Measurements from ENCODE around the gene DNAJB9.
"Not testable (repeated sequence)": the region's sequence is repeated elsewhere in the genome, so short reads cannot be mapped to it uniquely, and the experiment has no call there.

The DNAJB9 gene

DNA sequence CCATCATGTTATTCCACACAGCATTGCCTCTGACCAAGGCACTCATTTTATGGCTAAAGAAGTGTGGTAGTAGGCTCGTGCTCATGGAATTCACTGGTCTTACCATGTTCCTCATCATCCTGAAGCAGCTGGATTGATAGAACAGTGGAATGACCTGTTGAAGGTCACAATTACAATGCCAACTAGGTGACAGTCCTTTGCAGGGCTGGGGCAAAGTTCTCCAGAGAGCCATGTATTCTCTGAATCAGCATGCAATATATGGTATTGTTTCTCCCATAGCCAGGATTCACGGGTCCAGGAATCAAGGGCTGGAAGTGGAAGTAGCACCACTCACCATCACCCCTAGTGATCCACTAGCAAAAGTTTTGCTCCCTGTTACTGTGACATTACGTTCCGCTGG, 31.0 kb upstream of the DNAJB9 start:
- not testable (repeated sequence) for H3K4me1 Mint-ChIP-seq; DNase-seq (ENCODE audit: low spot score in 2 of 2); H3K27ac Mint-ChIP-seq (ENCODE audit: low read depth); H3K4me3 Mint-ChIP-seq; H3K9me3 Mint-ChIP-seq; ATAC-seq (replicated peaks; ENCODE audit: extremely low read depth, poor library complexity, severe bottlenecking); H3K36me3 Mint-ChIP-seq (ENCODE audit: insufficient read depth)
- H3K27me3 Mint-ChIP-seq, result peaks cover 47% of the 10 kb centered on the region

- Mint-ChIP-seq H3K27me3 (peaks cover 26% of the 10 kb centered on the region), H3K9me3 (no peaks in the 10 kb centered on the region), H3K27ac (ENCODE audit: low read depth) (no peak overlapping the region), H3K36me3 (ENCODE audit: insufficient read depth) (no peaks in the 10 kb centered on the region), H3K4me1 (no peaks in the 10 kb centered on the region), H3K4me3 (no peak overlapping the region)
- DNase-seq (ENCODE audit: low spot score in 2 of 2) (no peak), ATAC-seq (replicated peaks; ENCODE audit: extremely low read depth, poor library complexity, severe bottlenecking) (no peak)
Observed at GRCh38 chr7:108541478-108541877, 28.2 kb upstream of the DNAJB9 start.

- H3K27me3 Mint-ChIP-seq; ATAC-seq (replicated peaks; ENCODE audit: extremely low read depth, poor library complexity, severe bottlenecking): not testable (repeated sequence)
Observed at GRCh38 chr7:108548141-108548896, 21.4 kb upstream of the DNAJB9 start.

GRCh38 chr7:108556665-108557064, 13.0 kb upstream of the DNAJB9 start:
- DNase-seq (ENCODE audit: low spot score in 2 of 2); H3K27ac Mint-ChIP-seq (ENCODE audit: low read depth); ATAC-seq (replicated peaks; ENCODE audit: extremely low read depth, poor library complexity, severe bottlenecking); H3K9me3 Mint-ChIP-seq; H3K4me1 Mint-ChIP-seq; H3K27me3 Mint-ChIP-seq; H3K36me3 Mint-ChIP-seq (ENCODE audit: insufficient read depth); H3K4me3 Mint-ChIP-seq: not testable (repeated sequence)

More at GRCh38 chr7:108548141-108548896, 21.4 kb upstream of the DNAJB9 start:
- not testable (repeated sequence) for H3K27ac Mint-ChIP-seq (ENCODE audit: low read depth); H3K4me3 Mint-ChIP-seq; DNase-seq (ENCODE audit: low spot score in 2 of 2); H3K36me3 Mint-ChIP-seq (ENCODE audit: insufficient read depth); H3K4me1 Mint-ChIP-seq; H3K9me3 Mint-ChIP-seq

GRCh38 chr7:108557191-108557590, 12.5 kb upstream of the DNAJB9 start:
- ATAC-seq (replicated peaks; ENCODE audit: extremely low read depth, poor library complexity, severe bottlenecking), result no peak
- no peak overlapping the region for H3K27ac Mint-ChIP-seq (ENCODE audit: low read depth)
- peaks cover 10% of the 10 kb centered on the region for H3K4me1 Mint-ChIP-seq
- peaks cover 10% of the 10 kb centered on the region for H3K9me3 Mint-ChIP-seq
- peaks cover 9% of the 10 kb centered on the region for H3K36me3 Mint-ChIP-seq (ENCODE audit: insufficient read depth)
- H3K4me3 Mint-ChIP-seq, result no peak overlapping the region
- no peak for DNase-seq (ENCODE audit: low spot score in 2 of 2)
- H3K27me3 Mint-ChIP-seq, result no peaks in the 10 kb centered on the region

DNA sequence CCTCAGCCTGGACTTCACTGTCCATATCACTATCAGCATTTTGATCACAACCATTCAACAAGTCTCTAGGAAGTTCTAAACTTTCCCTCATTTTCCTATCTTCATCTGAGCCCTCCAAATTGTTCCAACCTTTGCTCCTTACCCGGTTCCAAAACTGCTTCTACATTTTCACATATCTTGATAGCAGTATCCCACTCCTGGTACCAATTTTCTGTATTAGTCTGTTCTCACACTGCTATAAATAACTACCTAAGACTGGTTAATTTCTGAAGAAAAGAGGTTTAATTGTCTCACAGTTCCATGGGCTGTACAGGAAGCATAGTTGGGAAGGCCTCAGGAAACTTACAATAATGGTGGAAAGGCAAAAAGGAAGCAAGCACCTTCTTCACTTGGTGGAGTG, 12.1 kb upstream of the DNAJB9 start:
- Mint-ChIP-seq H3K4me3 (no peak overlapping the region), H3K27me3 (no peaks in the 10 kb centered on the region), H3K9me3 (peaks cover 10% of the 10 kb centered on the region), H3K27ac (ENCODE audit: low read depth) (no peak overlapping the region), H3K4me1 (peaks cover 10% of the 10 kb centered on the region), H3K36me3 (ENCODE audit: insufficient read depth) (peaks cover 9% of the 10 kb centered on the region)
- DNase-seq (ENCODE audit: low spot score in 2 of 2) (no peak), ATAC-seq (replicated peaks; ENCODE audit: extremely low read depth, poor library complexity, severe bottlenecking) (no peak)

GRCh38 chr7:108559253-108559652, 10.4 kb upstream of the DNAJB9 start:
- Mint-ChIP-seq H3K4me1 (peaks cover 10% of the 10 kb centered on the region), H3K27me3 (no peaks in the 10 kb centered on the region)
- ATAC-seq (replicated peaks; ENCODE audit: extremely low read depth, poor library complexity, severe bottlenecking), result no peak

DNA sequence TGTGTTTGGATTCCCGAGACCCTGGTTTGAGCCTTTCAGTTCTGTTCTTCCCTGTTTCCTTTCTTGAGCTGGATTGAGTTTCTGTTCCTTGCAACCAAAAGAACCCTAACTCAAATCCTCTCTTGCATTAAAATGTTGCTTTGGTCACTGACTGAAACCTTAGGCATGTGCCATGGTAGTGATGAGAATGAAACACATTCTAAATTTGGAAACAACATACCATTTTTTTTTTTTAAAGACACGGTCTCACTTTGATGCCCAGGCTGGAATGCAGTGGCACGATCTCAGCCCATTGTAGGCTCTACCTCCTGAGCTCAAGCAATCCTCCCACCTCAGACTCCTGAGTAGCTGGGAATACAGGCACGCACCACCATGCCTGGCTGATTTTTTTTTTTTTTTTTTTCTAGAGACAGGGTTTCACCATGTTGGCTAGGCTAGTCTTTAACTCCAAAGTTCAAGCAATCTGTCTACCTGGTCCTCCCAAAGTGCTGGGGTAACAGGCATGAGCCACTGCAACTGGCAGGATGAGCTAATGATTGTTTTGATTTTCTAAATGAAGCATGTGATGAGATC, 8.5 kb upstream of the DNAJB9 start:
- H3K4me3 Mint-ChIP-seq, result no peak overlapping the region
- no peak for DNase-seq (ENCODE audit: low spot score in 2 of 2)
- H3K27ac Mint-ChIP-seq (ENCODE audit: low read depth), result no peak overlapping the region
- no peaks in the 10 kb centered on the region for H3K27me3 Mint-ChIP-seq
- peaks cover 13% of the 10 kb centered on the region for H3K4me1 Mint-ChIP-seq
- ATAC-seq (replicated peaks; ENCODE audit: extremely low read depth, poor library complexity, severe bottlenecking), result no peak
- H3K36me3 Mint-ChIP-seq (ENCODE audit: insufficient read depth), result peaks cover 19% of the 10 kb centered on the region
- H3K9me3 Mint-ChIP-seq, result peaks cover 10% of the 10 kb centered on the region

More at GRCh38 chr7:108559253-108559652, 10.4 kb upstream of the DNAJB9 start:
- H3K27ac Mint-ChIP-seq (ENCODE audit: low read depth), result no peak overlapping the region
- DNase-seq (ENCODE audit: low spot score in 2 of 2), result no peak
- H3K36me3 Mint-ChIP-seq (ENCODE audit: insufficient read depth), result peaks cover 9% of the 10 kb centered on the region
- H3K9me3 Mint-ChIP-seq, result peaks cover 10% of the 10 kb centered on the region
- H3K4me3 Mint-ChIP-seq, result no peak overlapping the region

- peaks cover 44% of the 10 kb centered on the region for H3K4me1 Mint-ChIP-seq
- no peaks in the 10 kb centered on the region for H3K27me3 Mint-ChIP-seq
- H3K9me3 Mint-ChIP-seq, result no peaks in the 10 kb centered on the region
- no peak for ATAC-seq (replicated peaks; ENCODE audit: extremely low read depth, poor library complexity, severe bottlenecking)
- peak overlapping the region; percentile 6 for H3K27ac Mint-ChIP-seq (ENCODE audit: low read depth)
- no peak for DNase-seq (ENCODE audit: low spot score in 2 of 2)
- peaks cover 31% of the 10 kb centered on the region for H3K36me3 Mint-ChIP-seq (ENCODE audit: insufficient read depth)
- H3K4me3 Mint-ChIP-seq, result no peak overlapping the region
Observed at GRCh38 chr7:108565987-108566386, 3.7 kb upstream of the DNAJB9 start.

- Mint-ChIP-seq H3K36me3 (ENCODE audit: insufficient read depth) (peaks cover 46% of the 10 kb centered on the region), H3K27me3 (no peaks in the 10 kb centered on the region), H3K9me3 (no peaks in the 10 kb centered on the region), H3K27ac (ENCODE audit: low read depth) (peak overlapping the region; percentile 99), H3K4me1 (peaks cover 53% of the 10 kb centered on the region), H3K4me3 (peak overlapping the region; percentile 96)
- DNase-seq (ENCODE audit: low spot score in 2 of 2) (no peak), ATAC-seq (replicated peaks; ENCODE audit: extremely low read depth, poor library complexity, severe bottlenecking) (peak; percentile 13)
Observed at GRCh38 chr7:108568801-108569380, 783 bp upstream of the DNAJB9 start.

DNA sequence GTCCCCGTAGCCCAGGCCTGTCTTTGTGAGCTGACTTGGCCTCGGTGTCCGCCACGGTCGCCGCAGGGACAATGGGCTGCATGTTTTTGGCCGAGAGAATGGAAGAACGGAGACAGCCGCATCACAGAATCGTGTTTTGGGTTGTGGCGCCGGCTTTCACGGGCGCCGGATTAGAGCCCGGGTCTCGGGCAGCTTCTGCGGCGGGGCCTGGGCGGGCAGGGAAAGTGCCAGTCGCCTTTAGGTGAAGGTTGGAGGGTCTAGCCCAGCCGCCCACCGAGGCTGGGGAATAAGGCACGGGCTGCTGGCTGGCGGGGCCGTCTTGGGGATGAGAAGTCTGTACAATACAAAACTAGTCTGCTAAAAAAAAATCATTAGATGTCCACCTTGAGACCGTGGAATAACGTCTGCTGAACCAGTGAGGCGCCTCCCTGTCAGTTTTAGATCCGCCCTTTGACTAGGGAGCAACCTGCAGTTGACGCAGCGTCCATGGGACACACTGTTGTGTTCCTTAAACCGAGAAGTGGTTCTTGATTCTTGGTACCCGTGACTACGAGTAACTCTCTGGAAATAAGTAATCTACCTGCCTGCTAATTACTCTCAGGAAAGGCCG, 577 bp downstream of the DNAJB9 start:
- Mint-ChIP-seq H3K9me3 (no peaks in the 10 kb centered on the region), H3K4me3 (peak overlapping the region; percentile 96), H3K27ac (ENCODE audit: low read depth) (peak overlapping the region; percentile 99), H3K27me3 (no peaks in the 10 kb centered on the region), H3K4me1 (peaks cover 57% of the 10 kb centered on the region), H3K36me3 (ENCODE audit: insufficient read depth) (peaks cover 49% of the 10 kb centered on the region)
- DNase-seq (ENCODE audit: low spot score in 2 of 2) (peak; percentile 26 to 35), ATAC-seq (replicated peaks; ENCODE audit: extremely low read depth, poor library complexity, severe bottlenecking) (peak; percentile 11)

DNA sequence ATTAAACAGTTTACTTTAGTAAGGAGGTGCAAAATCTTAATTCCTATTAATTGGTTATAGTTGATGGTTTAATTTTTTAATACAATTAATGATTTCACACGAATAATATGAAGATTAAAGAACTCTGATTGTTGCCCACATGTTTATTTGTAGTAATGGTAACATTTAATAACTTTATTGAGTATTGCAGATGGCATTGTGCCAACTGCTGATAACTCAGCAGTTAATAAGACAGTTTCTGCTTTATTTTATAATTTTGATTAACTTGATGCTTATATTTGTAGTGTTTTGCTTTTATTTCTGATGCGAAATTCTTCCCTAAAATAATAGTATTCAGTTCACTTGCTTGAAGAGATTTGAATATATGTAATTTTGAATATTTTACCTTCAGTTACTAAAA, 2.8 kb downstream of the DNAJB9 start:
- Mint-ChIP-seq H3K27ac (ENCODE audit: low read depth) (no peak overlapping the region), H3K27me3 (no peaks in the 10 kb centered on the region), H3K36me3 (ENCODE audit: insufficient read depth) (peaks cover 48% of the 10 kb centered on the region), H3K9me3 (no peaks in the 10 kb centered on the region), H3K4me1 (peaks cover 63% of the 10 kb centered on the region), H3K4me3 (no peak overlapping the region)
- no peak for DNase-seq (ENCODE audit: low spot score in 2 of 2)
- ATAC-seq (replicated peaks; ENCODE audit: extremely low read depth, poor library complexity, severe bottlenecking), result no peak

Measured in central memory CD8-positive, alpha-beta T cell (primary cell).